A549 (cell line): ENCODE measurements around the gene PANK3. TPM values are rescaled to one million over a fixed set of nuclear protein-coding genes. Genes with fewer than 3 reads are reported as not detected.

Source experiments
- ATAC-seq, 2 experiments: fragments of 200-7000 bp in 1 of 2; fragments of >200 bp in 1 of 2; cut with Nextera tagmentation in 1 of 2; cut with Tn5 transposase in 1 of 2; 3 replicates each; pipeline versions ENCODE4 v1.8.0 to v1.9.1; 2018 to 2020; ENCODE audit warnings: mild to moderate bottlenecking in 1 of 2, moderate library complexity in 1 of 2
- CTCF ChIA-PET: fragments of 300-600 bp; sonication (Branson Sonifier 250); formaldehyde crosslinking; extraction: SDS; loops from one replicate; lab custom pipeline; 2021; ENCODE audit warnings: antibody characterized with exemption, inconsistent platforms; lab: Yijun Ruan, JAX
- POLR2A ChIA-PET: fragments of 350-600 bp; formaldehyde crosslinking; extraction: SDS; loops from one replicate; lab custom pipeline; 2021; ENCODE audit warnings: antibody characterized with exemption, inconsistent platforms; lab: Yijun Ruan, JAX
- DNase-seq, 2 experiments: peaks; one replicate each; pipeline versions ENCODE4 v3.0.0 to v3.0.0-alpha.2; 2011 to 2016; ENCODE audit warnings: low read depth in 1 of 2, low spot score in 1 of 2
- FAIRE-seq: peaks from 2 replicates; lab custom pipeline; 2011; peaks lifted over from hg19 to GRCh38; lab: Jason Lieb, UNC
- H3K27ac ChIP-seq, 2 experiments: fragments of >200 bp; sonication (Bioruptor Twin); formaldehyde crosslinking; 3 replicates each; pipeline ENCODE4 v1.5.1; 2016 to 2017
- H3K4me1 ChIP-seq: fragments of >200 bp; sonication (Bioruptor Twin); formaldehyde crosslinking; 3 replicates; pipeline ENCODE4 v1.6.1; 2016
- H3K4me2 ChIP-seq: fragments of >200 bp; sonication (Bioruptor Twin); formaldehyde crosslinking; 3 replicates; pipeline ENCODE4 v1.6.1; 2016
- H3K4me3 ChIP-seq: fragments of >200 bp; sonication (Bioruptor Twin); formaldehyde crosslinking; 3 replicates; pipeline ENCODE4 v1.5.1; 2016
- H3K9me3 ChIP-seq: fragments of >200 bp; sonication (Bioruptor Twin); formaldehyde crosslinking; 3 replicates; pipeline ENCODE4 v1.6.1; 2016
- BCL3 ChIP-seq: fragments of >200 bp; sonication (Bioruptor Twin); formaldehyde crosslinking; IDR thresholded peaks from 3 replicates; pipeline ENCODE4 v1.6.1; 2016
- BHLHE40 ChIP-seq: IDR thresholded peaks from 2 replicates; pipeline ENCODE4 v1.6.1; 2012; ENCODE audit warnings: low read depth, low read length, inconsistent platforms
- CHD2 ChIP-seq: fragments of 150-350 bp; IDR thresholded peaks from 2 replicates; pipeline ENCODE4 v1.6.1; 2014; ENCODE audit warnings: low read length; ENCODE audit not compliant: partially characterized antibody
- EHF ChIP-seq: fragments of 250-450 bp; sonication (Bioruptor Pico); IDR thresholded peaks from 2 replicates; pipeline ENCODE4 v1.5.0; 2020; ENCODE audit warnings: mild to moderate bottlenecking
- EHMT2 ChIP-seq: fragments of 200-600 bp; sonication (generic); IDR thresholded peaks from 2 replicates; pipeline ENCODE4 v1.6.1; 2016; ENCODE audit warnings: antibody characterized with exemption, low read depth, mild to moderate bottlenecking, moderate library complexity
- ESRRA ChIP-seq: fragments of 150-350 bp; IDR thresholded peaks from 2 replicates; pipeline ENCODE4 v1.6.1; 2014; ENCODE audit warnings: mild to moderate bottlenecking, low read length, borderline replicate concordance
- FOSL2 ChIP-seq, 2 experiments: fragments of 450-650 bp in 1 of 2; fragments of >200 bp in 1 of 2; sonication (Bioruptor Twin) in 1 of 2; formaldehyde crosslinking; IDR thresholded peaks; 2 replicates each; pipeline versions ENCODE4 v1.5.0 to v1.6.1; 2016 to 2020; ENCODE audit warnings: mild to moderate bottlenecking in 1 of 2, moderate library complexity in 1 of 2
- HOXA7 ChIP-seq: fragments of 250-450 bp; sonication (Bioruptor Pico); IDR thresholded peaks from 2 replicates; pipeline ENCODE4 v1.5.0; 2020; ENCODE audit warnings: mild to moderate bottlenecking, moderate library complexity
- HOXB13 ChIP-seq: fragments of 250-450 bp; sonication (Bioruptor Pico); IDR thresholded peaks from 2 replicates; pipeline ENCODE4 v1.5.0; 2020; ENCODE audit warnings: low read depth, mild to moderate bottlenecking, moderate library complexity
- JUN ChIP-seq, 2 experiments: fragments of >200 bp; sonication (Bioruptor Twin); formaldehyde crosslinking; IDR thresholded peaks; 2 replicates in 1 of 2; 3 replicates in 1 of 2; pipeline ENCODE4 v1.6.1; 2016 to 2017
- JUNB ChIP-seq: fragments of >200 bp; sonication (Bioruptor Twin); formaldehyde crosslinking; IDR thresholded peaks from 2 replicates; pipeline ENCODE4 v1.6.1; 2016
- KDM5A ChIP-seq: fragments of 200-600 bp; sonication (generic); IDR thresholded peaks from 2 replicates; pipeline ENCODE4 v1.6.1; 2016; ENCODE audit warnings: antibody characterized with exemption, mild to moderate bottlenecking
- MAZ ChIP-seq: fragments of 150-350 bp; IDR thresholded peaks from 2 replicates; pipeline ENCODE4 v1.6.1; 2014; ENCODE audit warnings: antibody characterized with exemption, low read depth, low read length, borderline replicate concordance
- NPAS2 ChIP-seq: fragments of 250-450 bp; sonication (Bioruptor Pico); IDR thresholded peaks from 2 replicates; pipeline ENCODE4 v1.8.0; 2022; ENCODE audit warnings: mild to moderate bottlenecking, moderate library complexity, borderline replicate concordance
- NR3C1 ChIP-seq: fragments of >200 bp; sonication (Bioruptor Twin); formaldehyde crosslinking; IDR thresholded peaks from 3 replicates; pipeline ENCODE4 v1.6.1; 2017
- PHF8 ChIP-seq: fragments of 200-600 bp; sonication (generic); IDR thresholded peaks from 2 replicates; pipeline ENCODE4 v1.6.1; 2016; ENCODE audit warnings: low read depth, mild to moderate bottlenecking, antibody characterized with exemption, moderate library complexity, borderline replicate concordance
- RAD21 ChIP-seq, 2 experiments: fragments of >200 bp in 1 of 2; sonication (Bioruptor Twin) in 1 of 2; formaldehyde crosslinking in 1 of 2; IDR thresholded peaks in 1 of 2; conservative IDR thresholded peaks in 1 of 2; 2 replicates in 1 of 2; 3 replicates in 1 of 2; pipeline ENCODE4 v1.6.1; 2012 to 2018; ENCODE audit warnings: inconsistent platforms in 1 of 2
- RCOR1 ChIP-seq: fragments of 150-350 bp; IDR thresholded peaks from 2 replicates; pipeline ENCODE4 v1.6.1; 2014; ENCODE audit warnings: antibody characterized with exemption, low read length, low read depth
- RNF2 ChIP-seq: fragments of 200-600 bp; sonication (generic); IDR thresholded peaks from 2 replicates; pipeline ENCODE4 v1.6.1; 2016; ENCODE audit warnings: low read depth, mild to moderate bottlenecking, antibody characterized with exemption, moderate library complexity, borderline replicate concordance
- SMC3 ChIP-seq: fragments of >200 bp; sonication (Bioruptor Twin); formaldehyde crosslinking; IDR thresholded peaks from 3 replicates; pipeline ENCODE4 v1.6.1; 2018; ENCODE audit warnings: inconsistent platforms
- TP53 ChIP-seq: fragments of 250-450 bp; sonication (Bioruptor Pico); IDR thresholded peaks from 2 replicates; pipeline ENCODE4 v1.5.0; 2021; ENCODE audit warnings: mild to moderate bottlenecking, moderate library complexity
- ZC3H11A ChIP-seq: fragments of 450-650 bp; IDR thresholded peaks from 2 replicates; pipeline ENCODE4 v1.6.1; 2014; ENCODE audit warnings: antibody characterized with exemption, mild to moderate bottlenecking
- ZNF302 ChIP-seq: fragments of 250-450 bp; sonication (Bioruptor Pico); IDR thresholded peaks from 2 replicates; pipeline ENCODE4 v1.9.0; 2021; ENCODE audit warnings: inconsistent platforms, mild to moderate bottlenecking, moderate library complexity
- ZSCAN20 ChIP-seq: fragments of 250-450 bp; sonication (Bioruptor Pico); IDR thresholded peaks from 2 replicates; pipeline ENCODE4 v1.8.0; 2022; ENCODE audit warnings: mild to moderate bottlenecking, moderate library complexity
- WGBS: methylation state at CpG from one replicate; pipeline ENCODE4 v1.1.6; 2017; ENCODE audit errors: missing lambda C conversion rate; 5-methylcytosine and 5-hydroxymethylcytosine counted together
- polyA plus RNA-seq, 4 experiments: library from polyadenylated mRNA; depleted of rRNA in 3 of 4; stranded (reverse); fragments of >200 nt; fragmentation: RNase III in 1 of 4; extraction: RNeasy Plus Mini Kit Qiagen cat#74134 plus additional on column Dnase treatment in 1 of 4; gene quantifications; 2 replicates in 3 of 4; 3 replicates in 1 of 4; pipeline ENCODE4 v1.2.3, GENCODE V29; 2011 to 2017
- TF ChIP-seq, protein P1 (sequence below): fragments of >200 bp; sonication (Bioruptor Twin); formaldehyde crosslinking; IDR thresholded peaks from 3 replicates; pipeline ENCODE4 v1.5.1; 2016
- TF ChIP-seq, protein P2 (sequence below): IDR thresholded peaks from 2 replicates; pipeline ENCODE4 v1.6.1; 2012

Gene PANK3
- polyA plus RNA-seq, 2 of the 4 experiments (the other 2 are of a cell fraction), result 21.9 to 41.3 TPM

- Histone ChIP-seq H3K27ac (no peak overlapping the region), H3K4me1 (peaks cover 3% of the 10 kb centered on the region; the same call in 1 of the 3 replicates), H3K9me3 (no peaks in the 10 kb centered on the region), H3K4me2 (no peak overlapping the region), H3K4me3 (no peak overlapping the region)
- DNase-seq (no peak), FAIRE-seq (no peak), ATAC-seq (0 out of 6 replicates have a peak, but pooled peaks of 1 of the 2 experiments have one; percentile 25)
- TF ChIP-seq ZC3H11A (no peak), JUNB (no peak), MAZ (no peak), KDM5A (no peak), HOXA7 (no peak), JUN (IDR thresholded peaks at IDR 0.05) (no peak), PHF8 (no peak), BHLHE40 (no peak), RNF2 (no peak), HOXB13 (CRISPR knock-in tag) (no peak), ZSCAN20 (CRISPR knock-in tag) (no peak), ESRRA (no peak), NPAS2 (no peak), EHMT2 (no peak), RCOR1 (no peak), NR3C1 (no peak)
- 61% methylated on average over 2 of the region's 2 CpGs for WGBS
- ChIA-PET CTCF (no interaction called here), POLR2A (no interaction called here)
Measured at GRCh38 chr5:168608821-168609220, 29.7 kb upstream of the PANK3 start.

GRCh38 chr5:168608386-168608785 is 29.2 kb upstream of the PANK3 start:
- no peak for ATAC-seq
- Histone ChIP-seq H3K27ac (no peak overlapping the region), H3K9me3 (no peaks in the 10 kb centered on the region), H3K4me3 (no peak overlapping the region), H3K4me2 (no peak overlapping the region), H3K4me1 (peaks cover 3% of the 10 kb centered on the region; the same call in 1 of the 3 replicates)
- ChIA-PET CTCF (interaction anchor here (0.9 kb wide), 1 partner anchor 11 kb away, joined by 3 read pairs; no protein-coding TSS in a partner anchor), POLR2A (no interaction called here)
- 75% methylated on average over 6 of the region's 6 CpGs for WGBS
- FAIRE-seq, result no peak
- DNase-seq, result no peak
- TF ChIP-seq FOSL2 (IDR thresholded peaks at IDR 0.05) (no peak), FOSL2 (CRISPR knock-in tag; IDR thresholded peaks at IDR 0.05) (no peak), NPAS2 (no peak), CHD2 (no peak), KDM5A (no peak), RNF2 (no peak), SMC3 (no peak), HOXA7 (no peak), ZNF302 (CRISPR knock-in tag) (no peak), ESRRA (no peak), JUN (IDR thresholded peaks at IDR 0.05) (no peak), MAZ (no peak), EHF (no peak), TP53 (CRISPR knock-in tag) (no peak), BCL3 (no peak), RAD21 (conservative IDR thresholded peaks at IDR 0.05 in 1 of 2, IDR thresholded peaks at IDR 0.05 in 1 of 2) (no peak)
- TF ChIP-seq, protein P1, sequence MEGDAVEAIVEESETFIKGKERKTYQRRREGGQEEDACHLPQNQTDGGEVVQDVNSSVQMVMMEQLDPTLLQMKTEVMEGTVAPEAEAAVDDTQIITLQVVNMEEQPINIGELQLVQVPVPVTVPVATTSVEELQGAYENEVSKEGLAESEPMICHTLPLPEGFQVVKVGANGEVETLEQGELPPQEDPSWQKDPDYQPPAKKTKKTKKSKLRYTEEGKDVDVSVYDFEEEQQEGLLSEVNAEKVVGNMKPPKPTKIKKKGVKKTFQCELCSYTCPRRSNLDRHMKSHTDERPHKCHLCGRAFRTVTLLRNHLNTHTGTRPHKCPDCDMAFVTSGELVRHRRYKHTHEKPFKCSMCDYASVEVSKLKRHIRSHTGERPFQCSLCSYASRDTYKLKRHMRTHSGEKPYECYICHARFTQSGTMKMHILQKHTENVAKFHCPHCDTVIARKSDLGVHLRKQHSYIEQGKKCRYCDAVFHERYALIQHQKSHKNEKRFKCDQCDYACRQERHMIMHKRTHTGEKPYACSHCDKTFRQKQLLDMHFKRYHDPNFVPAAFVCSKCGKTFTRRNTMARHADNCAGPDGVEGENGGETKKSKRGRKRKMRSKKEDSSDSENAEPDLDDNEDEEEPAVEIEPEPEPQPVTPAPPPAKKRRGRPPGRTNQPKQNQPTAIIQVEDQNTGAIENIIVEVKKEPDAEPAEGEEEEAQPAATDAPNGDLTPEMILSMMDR, result no peak
- TF ChIP-seq, protein P2, sequence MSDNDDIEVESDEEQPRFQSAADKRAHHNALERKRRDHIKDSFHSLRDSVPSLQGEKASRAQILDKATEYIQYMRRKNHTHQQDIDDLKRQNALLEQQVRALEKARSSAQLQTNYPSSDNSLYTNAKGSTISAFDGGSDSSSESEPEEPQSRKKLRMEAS, result no peak
- TF ChIP-seq, all 56 proteins: peak for 0
